ENCODE measurements around the gene ARHGAP21. TPM values are rescaled to one million over a fixed set of nuclear protein-coding genes. Genes with fewer than 3 reads are reported as not detected.

Gene ARHGAP21
- total RNA-seq, 1 donor from 2014 or later: 44.8 TPM

DNA sequence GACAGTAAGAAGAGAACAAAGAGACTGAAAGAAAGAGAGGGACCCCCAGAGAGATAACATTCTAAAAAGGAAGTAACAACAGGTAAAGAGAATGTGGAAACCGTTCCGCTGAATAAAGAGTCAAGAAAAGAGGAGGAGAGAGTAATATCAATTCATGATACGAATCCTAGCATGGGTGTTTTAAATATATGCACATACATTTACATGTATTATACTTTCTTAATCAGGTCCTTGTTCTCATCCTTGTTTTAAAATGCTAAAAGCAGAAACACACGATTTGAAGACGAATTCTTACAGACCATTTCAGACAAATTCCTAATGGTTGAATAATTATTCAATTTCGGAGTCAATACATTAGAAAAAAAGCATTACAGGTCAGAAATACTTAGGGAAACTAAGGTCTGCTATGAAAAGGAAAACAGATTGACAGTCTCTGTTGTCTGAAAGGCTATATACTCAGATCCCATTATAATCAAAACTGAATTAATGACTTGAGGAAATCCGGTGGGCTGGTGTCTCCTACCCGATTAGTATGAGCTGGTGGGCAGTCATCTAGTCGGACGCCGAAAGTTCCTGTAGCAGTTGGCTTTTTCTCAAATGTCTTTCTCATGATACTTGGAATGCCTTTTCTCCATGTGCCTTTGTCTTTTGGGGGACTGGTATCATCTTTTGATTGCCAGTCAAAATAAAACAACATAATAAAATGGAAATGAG lies 127.3 kb downstream of the ARHGAP21 start:
- intact Hi-C loops (cut with micrococcal nuclease): no loop called here
- Histone ChIP-seq H3K4me1 (no peaks in the 10 kb centered on the region), H3K27ac (replicated peaks) (no peak overlapping the region), H3K9me3 (replicated peaks) (no peaks in the 10 kb centered on the region), H3K36me3 (peaks cover 99% of the 10 kb centered on the region), H3K4me3 (no peak overlapping the region), H3K27me3 (ENCODE audit: low read depth) (no peaks in the 10 kb centered on the region)
- DNase-seq: no peak
- TF ChIP-seq, protein P1, sequence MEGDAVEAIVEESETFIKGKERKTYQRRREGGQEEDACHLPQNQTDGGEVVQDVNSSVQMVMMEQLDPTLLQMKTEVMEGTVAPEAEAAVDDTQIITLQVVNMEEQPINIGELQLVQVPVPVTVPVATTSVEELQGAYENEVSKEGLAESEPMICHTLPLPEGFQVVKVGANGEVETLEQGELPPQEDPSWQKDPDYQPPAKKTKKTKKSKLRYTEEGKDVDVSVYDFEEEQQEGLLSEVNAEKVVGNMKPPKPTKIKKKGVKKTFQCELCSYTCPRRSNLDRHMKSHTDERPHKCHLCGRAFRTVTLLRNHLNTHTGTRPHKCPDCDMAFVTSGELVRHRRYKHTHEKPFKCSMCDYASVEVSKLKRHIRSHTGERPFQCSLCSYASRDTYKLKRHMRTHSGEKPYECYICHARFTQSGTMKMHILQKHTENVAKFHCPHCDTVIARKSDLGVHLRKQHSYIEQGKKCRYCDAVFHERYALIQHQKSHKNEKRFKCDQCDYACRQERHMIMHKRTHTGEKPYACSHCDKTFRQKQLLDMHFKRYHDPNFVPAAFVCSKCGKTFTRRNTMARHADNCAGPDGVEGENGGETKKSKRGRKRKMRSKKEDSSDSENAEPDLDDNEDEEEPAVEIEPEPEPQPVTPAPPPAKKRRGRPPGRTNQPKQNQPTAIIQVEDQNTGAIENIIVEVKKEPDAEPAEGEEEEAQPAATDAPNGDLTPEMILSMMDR (IDR thresholded peaks at IDR 0.05; ENCODE audit: borderline replicate concordance): no peak

DNA sequence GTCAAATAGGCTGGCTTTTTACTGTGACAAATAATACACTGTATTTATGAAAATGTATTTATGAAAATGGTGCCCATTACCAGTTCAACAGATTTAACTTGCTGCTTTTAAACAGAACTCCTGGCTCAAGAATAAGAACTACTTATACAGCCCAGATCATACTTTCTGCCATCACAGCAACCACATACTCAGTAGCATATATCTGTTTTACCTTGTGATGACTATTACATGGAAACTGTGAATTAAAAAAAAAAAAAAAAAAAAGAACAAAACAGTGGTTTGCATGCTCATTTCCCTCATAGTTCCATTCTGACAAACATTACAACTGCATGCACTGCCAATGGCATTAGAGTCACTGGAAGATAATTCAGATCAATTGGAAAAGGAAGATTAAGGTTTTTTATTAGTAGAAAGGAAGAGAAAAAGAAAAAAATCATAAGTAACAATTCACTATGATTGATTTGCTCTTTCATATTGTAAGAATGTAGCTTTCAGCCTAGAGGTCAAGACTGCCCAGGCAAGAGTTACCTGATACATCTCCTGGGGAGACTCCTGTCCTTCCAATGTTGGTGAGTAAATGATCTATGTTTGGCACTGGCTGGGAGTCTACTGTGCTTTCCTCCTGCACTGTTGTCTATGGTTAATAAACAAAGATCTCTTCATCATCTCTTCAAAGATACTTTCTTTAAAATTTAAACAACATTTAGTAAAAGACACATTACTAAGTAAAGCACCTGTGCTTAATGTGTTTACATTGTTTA lies 132.8 kb downstream of the ARHGAP21 start:
- Histone ChIP-seq H3K4me3 (no peak overlapping the region), H3K9me3 (replicated peaks) (no peaks in the 10 kb centered on the region), H3K27ac (replicated peaks) (no peak overlapping the region), H3K36me3 (peaks cover 99% of the 10 kb centered on the region), H3K4me1 (no peaks in the 10 kb centered on the region), H3K27me3 (ENCODE audit: low read depth) (no peaks in the 10 kb centered on the region)
- TF ChIP-seq, protein P1 (IDR thresholded peaks at IDR 0.05; ENCODE audit: borderline replicate concordance): no peak
- no peak for DNase-seq
- intact Hi-C loops (cut with micrococcal nuclease): no loop called here

DNA sequence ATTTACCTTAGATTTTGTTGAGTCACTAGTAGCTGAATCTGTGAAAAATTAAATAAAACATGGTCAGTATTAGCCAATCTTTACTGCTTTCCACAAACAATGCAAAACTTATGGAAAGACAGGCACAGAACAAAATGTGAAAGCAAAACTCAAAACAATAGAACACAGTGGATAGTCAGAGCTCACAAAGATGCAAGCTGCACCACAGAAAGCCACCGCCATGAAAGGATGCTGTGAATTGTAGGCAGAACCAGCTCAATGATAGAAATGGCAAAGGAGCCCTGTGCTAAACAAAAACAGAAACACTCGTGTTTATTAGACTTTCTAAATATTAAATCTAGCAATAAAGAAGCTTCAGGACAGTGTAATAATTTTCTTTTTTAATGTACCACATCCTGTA lies 134.4 kb downstream of the ARHGAP21 start:
- Histone ChIP-seq H3K27me3 (ENCODE audit: low read depth) (no peaks in the 10 kb centered on the region), H3K27ac (replicated peaks) (no peak overlapping the region), H3K4me1 (no peaks in the 10 kb centered on the region), H3K36me3 (peaks cover 97% of the 10 kb centered on the region), H3K9me3 (replicated peaks) (no peaks in the 10 kb centered on the region), H3K4me3 (no peak overlapping the region)
- TF ChIP-seq, protein P1 (IDR thresholded peaks at IDR 0.05; ENCODE audit: borderline replicate concordance): no peak
- intact Hi-C loops (cut with micrococcal nuclease): no loop called here
- no peak for DNase-seq

DNA sequence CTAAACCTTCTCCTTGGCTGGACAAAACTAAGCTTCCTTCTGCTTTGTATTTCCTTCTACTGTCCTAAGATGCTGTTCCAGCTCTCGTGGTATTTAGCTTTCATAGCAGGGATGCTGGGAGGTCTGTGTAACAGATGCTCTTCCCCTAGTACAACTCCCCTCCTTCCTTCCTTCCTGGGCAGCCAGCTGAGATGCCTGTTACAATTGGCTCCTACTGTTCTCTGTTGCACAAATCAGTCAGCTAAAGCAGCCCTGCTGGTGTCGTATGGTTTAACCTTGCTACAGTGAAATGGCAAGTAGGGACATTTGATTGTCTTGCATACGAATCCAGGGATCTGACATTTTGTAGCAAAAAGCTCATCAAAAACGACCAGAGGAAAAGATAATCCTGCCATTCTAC lies 143.8 kb downstream of the ARHGAP21 start:
- H3K4me1 ChIP-seq: peaks cover 2% of the 10 kb centered on the region
- TF ChIP-seq, protein P1 (IDR thresholded peaks at IDR 0.05; ENCODE audit: borderline replicate concordance): no peak
- intact Hi-C loops (cut with micrococcal nuclease): no loop called here
- no peaks in the 10 kb centered on the region for H3K9me3 ChIP-seq (replicated peaks)
- no peak overlapping the region for H3K27ac ChIP-seq (replicated peaks)
- H3K36me3 ChIP-seq: peaks cover 12% of the 10 kb centered on the region
- no peak overlapping the region for H3K4me3 ChIP-seq
- no peak for DNase-seq
- H3K27me3 ChIP-seq (ENCODE audit: low read depth): no peaks in the 10 kb centered on the region

DNA sequence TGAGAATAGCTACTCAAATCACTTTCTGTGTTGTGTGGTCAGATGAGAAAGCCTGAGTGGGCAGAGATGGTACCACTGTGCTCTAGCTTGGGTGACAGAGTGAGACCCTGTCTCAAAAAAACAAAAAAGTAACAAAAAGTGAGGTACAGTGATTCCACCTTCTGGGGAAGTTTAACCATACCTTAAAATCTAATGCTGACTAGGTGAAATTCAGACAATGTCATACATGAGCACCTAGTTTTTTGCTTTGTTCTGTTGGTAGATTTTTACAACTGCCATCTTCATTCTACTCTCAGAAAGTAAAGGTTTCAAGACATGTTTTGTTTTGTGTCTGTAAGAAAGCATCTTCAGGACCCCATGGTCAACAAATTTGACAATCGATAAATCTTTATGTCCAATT lies 144.2 kb downstream of the ARHGAP21 start:
- TF ChIP-seq, protein P1 (IDR thresholded peaks at IDR 0.05; ENCODE audit: borderline replicate concordance): no peak
- DNase-seq: no peak
- H3K9me3 ChIP-seq (replicated peaks): no peaks in the 10 kb centered on the region
- intact Hi-C loops (cut with micrococcal nuclease): no loop called here
- no peak overlapping the region for H3K4me3 ChIP-seq
- peaks cover 7% of the 10 kb centered on the region for H3K4me1 ChIP-seq
- no peak overlapping the region for H3K27ac ChIP-seq (replicated peaks)
- no peaks in the 10 kb centered on the region for H3K27me3 ChIP-seq (ENCODE audit: low read depth)
- H3K36me3 ChIP-seq: peaks cover 8% of the 10 kb centered on the region

All from left ventricle myocardium inferior (tissue), 1 donor.